HuH-7.5 (cell line): ENCODE results near the gene DLGAP4.
A peak's percentile ranks its signal among the peaks of the same experiment; 100 is the strongest.

Source experiments
- DNase-seq: peaks from one replicate; pipeline ENCODE4 v3.0.0; 2011; ENCODE audit warnings: low spot score

DLGAP4 gene

DNA sequence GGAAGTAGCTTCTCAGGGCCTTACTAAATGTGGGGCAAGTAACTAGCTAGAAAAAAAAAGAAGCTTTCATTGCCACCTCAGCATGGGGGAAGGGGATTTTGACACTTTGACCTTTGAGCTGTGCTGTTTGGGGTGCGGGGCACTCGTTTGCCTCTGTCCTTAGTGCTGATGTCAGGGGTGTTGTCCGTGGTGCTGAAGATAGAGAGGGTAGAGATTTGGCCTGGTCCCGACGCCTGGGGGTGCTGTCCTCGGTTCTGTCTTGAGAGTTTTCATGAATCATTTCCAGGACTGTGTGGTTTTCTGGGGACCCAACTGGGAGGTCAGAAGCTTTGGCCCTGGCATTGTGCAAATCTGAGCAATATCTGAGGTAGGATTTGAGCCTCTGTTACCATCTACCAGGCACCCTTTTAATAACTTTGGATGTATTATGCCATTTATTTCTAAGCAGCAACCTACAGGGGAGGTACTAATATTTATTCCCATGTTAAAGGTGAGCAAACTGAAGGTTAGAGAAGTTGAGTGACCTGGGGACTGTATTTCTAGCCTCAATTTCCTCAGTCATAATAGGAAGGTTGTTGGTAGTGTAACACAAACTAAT lies 78.0 kb downstream of the DLGAP4 start:
- DNase-seq: peak; percentile 64

DNA sequence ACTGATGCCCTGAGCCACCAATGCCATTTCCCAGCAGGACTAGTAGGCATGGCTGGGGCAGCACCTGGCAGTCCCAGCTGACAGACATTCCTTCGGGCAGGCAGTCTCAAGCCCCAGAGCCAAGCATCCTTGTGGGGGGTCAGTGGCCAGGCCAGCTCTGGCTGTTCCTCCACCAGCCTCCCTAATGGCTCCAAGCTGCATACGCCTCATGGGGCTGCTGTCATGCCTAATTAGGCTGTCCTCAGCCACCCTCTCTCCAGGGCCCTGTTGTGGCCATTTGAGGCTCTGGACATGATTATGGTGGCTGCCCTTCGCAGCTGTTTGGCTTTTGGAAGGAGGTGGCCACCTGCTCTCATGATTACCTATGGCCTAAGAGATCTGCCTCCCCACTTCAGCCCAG lies 79.4 kb downstream of the DLGAP4 start:
- no peak for DNase-seq

DNA sequence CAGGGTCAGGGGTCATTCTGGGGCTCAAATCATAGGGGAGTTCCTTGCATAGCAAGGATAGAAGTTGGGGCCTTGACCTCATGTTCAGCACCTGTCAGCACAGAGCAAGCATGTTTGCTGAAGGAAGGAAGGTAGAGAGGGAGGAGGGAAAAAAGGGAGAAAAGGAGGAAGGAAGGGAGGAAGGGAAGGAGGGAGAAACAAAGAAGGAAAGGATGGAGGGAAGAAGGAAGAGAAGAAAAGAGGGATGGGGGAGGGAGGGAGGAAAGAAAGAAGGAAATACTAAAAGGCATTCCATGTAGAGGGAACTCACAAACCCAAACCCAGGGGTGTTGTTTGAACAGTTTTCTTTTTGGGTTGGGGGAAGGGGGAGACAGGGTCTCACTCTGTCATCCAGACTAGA lies 80.1 kb downstream of the DLGAP4 start:
- DNase-seq: no peak

DNA sequence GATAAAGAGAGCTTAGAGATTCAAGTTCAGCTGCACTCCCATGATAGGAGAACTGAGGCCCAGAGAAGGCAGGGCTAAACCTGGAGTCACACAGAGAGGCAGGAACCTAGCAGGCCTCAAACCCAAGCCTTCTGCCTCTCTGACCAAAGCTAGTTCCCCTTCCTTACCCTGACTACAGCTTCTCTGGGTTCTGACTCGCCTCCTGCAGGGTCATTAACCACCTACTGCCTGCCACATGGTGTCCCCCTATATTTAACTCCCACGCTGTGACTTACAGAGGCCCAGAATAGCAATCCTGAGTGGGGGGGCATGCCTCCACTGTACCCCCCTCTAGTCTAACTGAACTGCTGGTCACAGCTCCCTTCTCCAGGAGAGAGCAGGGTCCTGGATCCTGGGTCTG lies 84.1 kb downstream of the DLGAP4 start:
- DNase-seq: no peak

DNA sequence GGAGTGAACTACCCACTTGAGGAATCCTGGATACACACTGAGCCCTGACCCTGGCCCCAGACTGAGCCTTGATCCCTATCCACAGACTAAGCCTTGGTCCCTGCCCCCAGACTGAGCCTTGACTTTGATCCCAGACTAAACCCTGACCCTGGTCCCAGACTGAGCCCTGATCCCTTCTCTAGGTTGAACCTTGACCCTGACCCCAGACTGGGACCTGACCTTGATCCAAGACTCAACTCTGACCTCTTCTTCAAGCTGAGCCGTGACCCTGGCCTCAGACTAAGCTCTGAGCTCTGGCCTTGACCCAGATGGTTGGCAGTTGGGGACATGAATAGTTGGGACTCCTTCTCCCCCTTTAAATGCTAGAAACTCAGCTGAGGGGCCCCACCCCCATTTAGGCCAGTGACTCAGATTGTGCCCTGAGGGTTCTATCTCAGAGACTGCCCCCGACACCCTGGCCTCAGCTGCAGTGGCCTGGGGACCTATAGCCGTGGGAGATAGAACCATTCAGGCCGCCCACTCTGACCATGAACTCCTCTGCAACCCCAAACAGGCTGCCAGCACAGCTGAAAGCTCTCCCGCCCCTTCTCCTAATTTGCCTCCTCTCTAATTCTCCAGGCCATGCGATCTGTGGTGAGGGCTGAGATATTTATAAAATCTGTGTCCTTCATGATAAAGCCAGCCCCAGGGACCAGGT lies 84.7 kb downstream of the DLGAP4 start:
- DNase-seq: no peak

DNA sequence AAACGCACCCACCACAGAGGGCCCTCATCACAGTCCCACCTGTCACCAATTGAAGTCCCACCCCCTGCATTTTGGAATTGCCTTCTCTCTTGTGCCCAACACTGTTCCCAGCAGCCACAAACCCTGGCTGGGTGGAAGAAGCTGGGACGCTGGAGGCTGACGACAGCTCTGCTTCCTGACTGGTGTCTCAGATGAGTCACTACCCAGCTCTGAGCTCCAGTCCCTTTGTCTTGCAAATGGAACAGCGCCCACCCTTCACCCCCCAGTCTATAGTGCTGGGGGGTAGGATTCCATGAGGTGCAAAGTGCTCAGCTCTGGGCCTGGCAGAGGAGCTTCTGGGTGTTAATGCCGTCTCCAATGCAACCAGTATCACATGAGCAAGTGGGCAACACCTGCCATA lies 85.3 kb downstream of the DLGAP4 start:
- DNase-seq: no peak

DNA sequence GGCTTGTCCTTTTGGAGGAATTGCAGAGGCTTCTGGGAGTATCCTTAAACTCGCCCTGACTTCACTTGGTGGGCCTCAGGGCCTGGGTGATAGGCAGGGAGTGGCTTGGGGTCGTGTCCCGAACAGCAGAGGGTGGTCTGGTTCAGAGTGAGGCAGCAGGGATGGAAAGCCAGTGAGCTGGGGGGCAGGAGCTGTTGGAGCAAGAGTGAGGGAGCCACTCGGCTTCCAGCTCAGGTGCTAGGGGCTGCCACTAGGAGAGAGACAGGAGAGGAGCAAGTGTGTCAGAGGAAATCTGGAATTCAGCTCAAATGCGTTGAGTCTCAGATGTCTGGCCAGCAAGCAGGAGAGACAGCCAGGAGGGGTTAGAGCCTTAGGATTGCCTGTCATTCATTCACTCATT lies 85.8 kb downstream of the DLGAP4 start:
- no peak for DNase-seq

DNA sequence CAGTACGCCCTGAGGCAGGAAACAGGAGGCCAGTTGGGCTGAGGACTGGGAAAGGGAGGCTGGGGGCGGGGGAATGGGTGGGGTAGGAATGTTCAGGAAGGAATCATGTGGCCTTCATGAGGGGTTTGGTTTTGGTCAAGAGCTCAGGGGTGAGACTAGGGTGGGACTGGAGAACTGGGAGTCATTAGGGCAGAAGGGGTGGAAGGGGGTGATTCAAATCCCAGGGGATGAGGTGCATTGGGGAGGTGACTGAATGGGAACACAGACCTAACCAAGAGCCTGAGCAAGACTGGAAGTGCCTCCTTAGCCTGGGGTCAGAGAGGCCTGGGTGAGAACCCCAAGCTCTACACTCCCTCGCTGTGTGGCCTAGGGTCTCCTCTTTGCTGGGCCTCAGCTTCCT lies 86.8 kb downstream of the DLGAP4 start:
- no peak for DNase-seq

DNA sequence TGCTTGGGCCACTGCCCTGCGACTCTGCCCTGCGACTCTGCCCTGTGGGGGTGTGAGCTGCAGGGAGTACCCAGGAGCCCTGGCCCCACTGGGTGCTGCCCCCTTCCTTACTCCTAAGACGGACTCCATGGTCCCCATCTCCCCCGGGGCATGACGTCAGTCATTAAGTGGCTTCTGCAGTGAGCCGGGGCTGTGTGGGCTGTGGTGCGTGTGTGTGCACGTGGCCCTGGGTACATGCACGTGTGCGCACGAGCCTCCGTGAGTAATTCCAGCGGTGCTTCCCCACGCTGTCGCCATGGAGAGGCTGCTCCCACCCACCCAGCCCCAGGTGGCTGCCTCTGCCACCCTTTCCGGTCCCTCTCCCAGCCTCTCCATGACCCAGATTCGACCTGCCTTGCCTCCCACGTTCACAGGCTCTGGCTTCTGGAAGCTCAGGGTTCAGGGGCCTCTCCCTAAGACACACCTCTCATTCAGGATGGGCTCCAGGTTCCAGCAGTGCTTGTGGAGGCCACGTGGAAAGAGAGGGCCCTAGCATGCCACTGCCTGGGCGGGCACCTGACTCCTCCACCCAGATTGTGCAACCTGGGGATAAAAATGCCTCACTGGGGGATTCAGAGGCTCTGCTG lies 88.3 kb downstream of the DLGAP4 start:
- DNase-seq: no peak

DNA sequence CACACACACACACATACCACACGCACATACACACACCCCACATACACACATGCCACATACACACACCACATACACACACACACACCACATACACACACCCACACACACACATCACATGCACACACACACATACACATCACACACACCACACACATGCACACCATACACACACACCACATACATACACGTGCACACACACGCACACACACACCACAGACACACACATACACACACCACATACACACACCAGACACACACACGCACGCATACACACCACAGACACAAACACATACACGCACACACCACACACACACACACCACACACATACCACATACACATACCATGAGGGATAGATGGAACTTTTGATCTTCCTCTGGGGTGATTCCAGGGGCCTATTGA lies 90.2 kb downstream of the DLGAP4 start:
- no peak for DNase-seq

DNA sequence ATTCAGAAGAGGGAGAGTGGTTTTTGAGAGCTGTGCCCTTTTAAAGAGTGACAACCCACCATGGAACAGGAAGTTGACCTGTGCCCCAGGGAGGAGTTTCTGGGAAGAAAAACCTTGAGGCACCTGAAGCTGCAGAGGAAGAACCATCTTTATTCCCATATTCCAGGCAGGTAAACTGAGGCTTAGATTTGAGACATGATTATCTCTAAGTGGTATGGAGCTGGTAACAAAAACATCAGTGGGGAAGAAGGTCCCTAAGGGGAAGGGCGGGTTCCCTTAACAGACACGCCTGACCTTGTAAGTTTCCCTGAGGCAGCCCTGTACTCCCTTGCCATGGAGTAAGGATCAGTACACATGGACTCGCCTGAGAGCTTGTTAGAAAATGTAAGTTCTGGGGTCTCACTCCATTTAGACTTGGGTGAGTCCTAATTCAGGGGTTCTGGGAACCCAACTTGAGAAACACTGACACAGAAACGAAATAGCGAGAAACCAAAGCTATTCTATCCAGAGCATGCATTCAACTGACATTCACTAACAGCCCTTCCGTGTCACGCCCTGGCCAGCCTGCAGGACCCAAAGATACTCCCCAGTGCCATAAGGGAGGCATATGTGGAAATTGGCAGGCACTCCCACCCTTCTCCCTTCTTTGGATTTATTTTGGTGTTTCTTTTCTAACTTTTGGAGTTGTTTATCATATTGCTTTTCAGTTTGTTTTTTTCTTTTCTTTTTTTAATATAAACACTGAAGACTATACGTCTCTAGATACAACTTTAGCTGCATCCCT lies 90.9 kb downstream of the DLGAP4 start:
- DNase-seq: no peak

DNA sequence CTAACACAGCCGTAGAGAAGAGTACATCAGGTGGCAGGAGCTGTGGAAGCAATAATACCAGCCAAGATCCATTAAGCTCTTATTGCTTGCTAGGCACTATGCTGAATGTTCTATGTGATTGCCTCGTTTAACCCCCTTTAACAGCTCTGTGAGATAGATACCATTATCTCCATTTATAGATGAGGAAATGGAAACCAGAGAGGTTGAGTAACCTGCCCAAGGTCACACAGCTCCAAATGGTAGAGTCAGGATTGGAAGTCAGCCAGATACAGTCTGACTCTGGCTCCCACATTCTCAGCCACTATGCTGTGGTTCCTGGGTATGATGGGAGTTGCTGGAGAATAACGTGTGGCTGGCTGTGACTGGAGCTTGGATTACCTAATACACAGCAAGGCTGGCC lies 92.4 kb downstream of the DLGAP4 start:
- no peak for DNase-seq

DNA sequence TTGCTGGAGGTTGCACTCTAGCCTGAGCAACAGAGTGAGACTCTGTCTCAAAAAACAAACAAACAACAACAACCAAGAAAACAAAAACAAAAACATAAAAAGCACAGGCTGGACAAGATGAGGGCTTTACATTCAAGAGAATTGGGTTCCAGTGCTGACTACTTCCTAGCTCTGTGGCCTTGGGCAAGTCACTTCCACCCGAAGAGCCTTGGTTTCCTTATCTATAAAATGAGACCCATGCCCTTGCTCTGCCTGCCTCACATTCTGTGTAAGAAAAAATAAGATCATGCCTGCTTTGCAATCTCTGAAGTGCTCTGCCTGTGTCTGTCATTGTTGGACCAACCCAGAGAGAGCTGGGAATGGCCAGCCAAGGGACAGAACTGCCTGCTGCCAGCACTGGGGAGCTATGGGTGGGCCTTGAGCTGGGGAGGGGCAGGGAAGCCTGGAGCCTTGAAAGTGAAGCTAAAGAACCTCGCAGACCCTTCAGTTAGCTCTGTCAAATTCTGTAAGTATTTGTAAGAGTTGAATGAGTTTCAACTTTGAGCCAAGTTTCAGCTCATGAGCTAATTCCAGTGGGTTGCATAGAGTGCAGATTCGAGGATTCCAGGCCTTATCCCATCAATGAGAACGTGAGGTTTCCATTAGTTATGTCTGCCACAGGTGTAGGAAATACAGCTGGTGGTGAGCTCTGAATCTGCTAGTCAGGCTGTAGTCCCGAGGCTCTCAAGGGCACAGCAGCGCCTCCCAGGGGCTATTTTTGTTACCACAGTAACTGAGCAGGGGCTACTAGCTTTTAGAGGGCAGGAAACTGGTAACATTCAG lies 93.2 kb downstream of the DLGAP4 start:
- DNase-seq: peak; percentile 81

DNA sequence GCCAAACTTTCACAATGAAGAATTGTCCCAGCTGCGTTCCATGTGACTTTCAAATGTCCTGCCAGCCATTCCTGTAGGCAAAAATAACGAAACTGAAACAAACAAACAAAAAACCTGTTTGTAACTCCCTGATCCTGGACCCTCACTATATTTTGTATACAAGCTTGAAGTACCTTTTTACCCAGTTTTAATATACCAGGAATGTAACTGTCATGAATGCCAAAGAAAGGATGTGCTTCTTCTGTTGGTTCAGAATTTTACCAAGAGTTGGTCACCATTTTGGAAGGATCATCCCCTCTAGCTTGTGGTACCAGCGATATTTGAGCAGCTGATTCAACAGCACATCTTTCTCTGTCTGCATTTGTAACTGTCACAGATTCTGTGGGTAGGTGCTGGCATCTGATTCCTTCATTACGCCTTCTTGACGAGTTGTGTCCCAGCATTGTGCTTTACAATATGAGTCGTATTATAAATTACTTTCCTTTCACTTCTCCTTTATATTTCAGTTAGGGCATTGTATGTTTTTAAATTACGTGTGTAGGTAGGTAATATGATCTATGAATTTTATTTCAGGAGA lies 93.9 kb downstream of the DLGAP4 start:
- no peak for DNase-seq

DNA sequence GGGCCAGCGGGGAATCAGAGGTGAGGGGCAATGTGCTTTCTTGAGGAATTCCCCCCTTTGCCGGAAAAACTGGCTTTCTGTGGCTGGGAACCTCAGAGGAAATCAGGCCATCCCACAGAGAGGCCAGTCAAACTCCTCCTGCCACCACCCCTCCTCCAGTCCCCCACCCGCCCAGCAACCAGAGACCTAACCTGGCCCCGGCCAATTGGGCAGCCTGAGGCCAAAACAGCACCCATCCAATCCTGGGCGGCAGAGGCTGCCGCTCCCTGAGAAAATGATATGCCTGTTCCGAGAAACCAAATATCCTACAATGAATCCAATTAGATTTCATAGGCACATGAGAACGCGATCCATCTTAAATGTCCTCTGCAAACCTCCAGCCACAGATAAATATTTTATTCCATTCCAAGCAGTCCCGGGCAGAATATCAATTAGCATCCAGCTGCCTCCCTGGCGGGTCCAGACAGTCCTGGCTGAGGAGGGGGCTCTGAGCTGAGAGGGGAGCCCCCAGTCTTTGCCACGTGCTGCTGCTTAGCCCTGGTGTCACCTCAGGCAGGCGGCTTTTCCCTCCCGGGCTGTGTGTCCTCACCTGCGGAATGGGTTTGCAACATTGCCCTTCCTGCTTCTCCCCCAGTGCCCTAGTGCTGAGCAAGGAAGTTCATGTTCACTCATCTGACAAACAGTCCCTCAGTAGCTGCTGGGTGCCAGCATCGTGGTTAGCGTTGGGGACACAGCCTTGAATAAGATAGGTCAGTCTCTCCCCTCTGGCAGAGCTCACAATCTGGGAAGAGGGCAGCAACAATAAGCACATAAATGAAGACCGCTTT lies 95.0 kb downstream of the DLGAP4 start:
- no peak for DNase-seq

DNA sequence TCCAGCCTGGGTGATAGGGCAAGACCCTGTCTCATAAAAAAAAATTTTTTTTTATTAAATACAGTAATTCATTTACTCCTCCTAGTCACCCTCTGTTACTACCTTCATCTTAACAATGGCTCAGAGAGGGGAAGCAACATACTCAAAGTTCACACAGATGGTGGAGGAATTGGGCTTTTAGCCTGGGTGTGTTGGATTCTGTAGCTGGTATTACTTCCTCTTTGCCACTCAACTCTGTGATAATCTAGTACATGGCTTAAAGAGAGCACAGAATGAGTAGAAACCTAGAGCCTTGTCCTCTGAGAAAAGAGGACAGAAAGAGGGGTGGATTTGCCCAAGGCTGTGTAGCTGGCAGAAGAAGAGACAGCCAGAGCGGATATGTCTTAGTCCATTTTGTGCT lies 96.6 kb downstream of the DLGAP4 start:
- no peak for DNase-seq

DNA sequence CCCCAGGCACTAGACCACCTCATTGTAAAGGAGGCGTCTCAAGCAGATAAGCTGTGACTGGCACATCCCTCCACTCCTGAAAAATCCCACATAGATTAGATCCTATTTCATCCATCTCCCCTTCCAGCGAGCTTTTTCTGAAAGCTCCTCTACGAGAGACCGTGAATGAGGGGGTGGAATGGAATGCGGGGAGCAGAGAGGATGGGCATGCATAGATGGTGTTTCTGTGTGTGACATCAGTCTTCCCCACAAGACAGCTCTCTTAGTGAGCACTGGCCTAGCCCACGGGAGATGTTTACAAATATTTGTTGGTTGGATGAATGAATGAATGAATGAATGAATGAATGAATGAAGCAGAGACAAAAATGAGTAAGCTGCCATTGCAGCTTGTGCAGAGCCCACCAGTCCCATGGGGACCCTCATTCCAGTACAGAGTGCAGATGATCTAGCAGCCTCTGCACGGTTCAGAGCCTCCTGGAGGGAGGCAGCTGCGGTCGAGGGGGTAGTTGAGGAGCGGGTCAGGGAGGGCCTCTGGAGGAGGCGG lies 98.4 kb downstream of the DLGAP4 start:
- DNase-seq: no peak

DNA sequence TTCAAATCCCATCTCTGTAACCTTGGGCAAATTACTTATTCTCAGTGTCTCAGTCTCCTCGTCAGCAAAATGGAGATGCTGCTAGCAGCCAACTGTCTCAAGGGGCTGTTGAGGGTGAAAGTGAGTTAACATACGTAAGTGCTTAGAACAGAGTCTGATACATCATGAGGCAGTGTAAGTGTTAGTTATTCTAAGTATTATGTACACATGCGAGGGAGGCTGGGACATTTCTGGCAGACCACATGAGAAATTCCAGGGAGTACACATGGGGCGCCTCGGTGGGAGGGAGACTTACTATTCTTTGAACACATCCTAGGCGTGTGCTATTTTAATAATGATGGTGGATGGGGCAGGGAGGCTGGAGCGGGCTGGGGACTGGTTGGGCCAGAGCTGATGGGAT lies 99.1 kb downstream of the DLGAP4 start:
- DNase-seq: no peak

DNA sequence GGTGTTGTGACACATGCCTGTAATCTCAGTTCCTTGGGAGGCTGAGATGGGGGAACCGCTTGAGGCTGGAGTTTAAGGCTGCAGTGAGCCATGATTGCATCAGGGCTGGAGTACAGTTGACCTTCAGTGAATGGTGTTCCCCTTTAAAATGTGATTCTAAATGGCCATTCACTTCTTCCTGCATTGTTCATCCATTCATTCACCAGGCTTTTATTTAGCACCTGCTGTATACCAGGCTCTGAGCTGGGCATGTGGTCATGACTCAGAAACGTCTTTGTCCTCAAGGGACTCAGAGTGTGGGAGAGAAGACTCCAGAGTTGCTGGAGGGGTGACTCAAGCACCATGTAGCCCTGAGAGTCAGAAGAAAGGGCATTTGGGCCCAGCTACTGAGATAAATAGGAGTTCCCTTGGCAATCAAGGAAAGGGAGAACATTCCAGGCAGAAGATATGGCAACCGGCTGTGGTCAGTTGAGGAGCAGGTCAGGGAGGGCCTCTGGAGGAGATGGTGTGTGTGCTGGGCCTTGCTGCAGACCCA lies 101.1 kb downstream of the DLGAP4 start:
- DNase-seq: no peak

DNA sequence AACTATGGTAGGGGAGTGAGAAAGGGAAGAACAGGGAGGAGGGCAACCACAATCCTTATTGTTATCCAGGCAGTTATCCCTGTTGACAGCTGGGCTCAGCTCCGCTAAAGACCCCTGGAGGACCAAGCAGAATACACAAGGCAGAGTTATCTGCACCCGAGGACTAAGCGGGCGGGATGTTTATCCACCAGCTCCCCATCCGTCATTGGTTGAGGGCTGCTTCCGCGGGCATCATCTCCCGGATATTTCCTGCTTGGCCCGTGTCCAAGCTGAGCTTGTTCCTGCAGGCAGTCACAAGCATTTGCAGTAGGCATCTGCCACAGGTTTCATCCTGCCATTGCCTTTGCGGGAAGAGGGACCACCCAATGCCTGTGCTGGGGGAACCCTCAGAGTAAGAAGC lies 102.1 kb downstream of the DLGAP4 start:
- no peak for DNase-seq
